ENCODE results near the gene ECE1.

DNA sequence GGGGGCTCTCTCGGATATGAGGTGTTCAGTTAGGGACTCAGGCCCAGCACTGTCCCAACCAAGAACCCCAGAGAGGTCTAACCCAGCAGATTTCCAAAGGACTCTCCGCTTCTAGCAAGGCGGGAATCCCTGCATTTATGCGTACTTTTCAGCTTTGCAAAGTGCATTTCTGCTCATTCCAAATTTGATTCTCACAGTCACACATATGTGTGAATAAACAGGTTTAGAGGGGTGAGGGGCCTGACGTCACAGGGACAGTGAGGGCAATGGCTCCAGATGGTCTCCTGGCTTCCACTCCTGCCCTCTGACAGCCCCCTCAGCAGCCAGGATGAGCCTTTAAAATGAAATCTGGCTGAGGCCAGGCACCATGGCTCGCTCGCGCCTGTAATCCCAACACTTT lies 921 bp upstream of the ECE1 start:
- TF ChIP-seq FOXM1 (IDR thresholded peaks at IDR 0.05; ENCODE audit: borderline replicate concordance, low read depth) (no peak), RAD21 (IDR thresholded peaks at IDR 0.05; ENCODE audit: low read depth) (no peak), TCF12 (IDR thresholded peaks at IDR 0.05; ENCODE audit: low read depth) (no peak), NFIC (IDR thresholded peaks at IDR 0.05) (no peak)
